Measurements from ENCODE around the gene MEIOSIN.
A peak's percentile ranks its signal among the peaks of the same experiment; 100 is the strongest.

The MEIOSIN gene

GRCh38 chr19:45763691-45764294 lies 30.6 kb downstream of the MEIOSIN start:
- DNase-seq (no peak), ATAC-seq (replicated peaks) (no peak)
- peaks cover 5 to 53% of the 10 kb centered on the region in 2 donors for H3K27me3 Mint-ChIP-seq
- peaks cover under 1 to 3% of the 10 kb centered on the region in 2 donors for H3K4me1 Mint-ChIP-seq (ENCODE audit: low read depth in 2 of 2)
- no peak overlapping the region for H3K4me3 Mint-ChIP-seq
- H3K36me3 Mint-ChIP-seq (ENCODE audit: insufficient read depth), result peaks cover 4% of the 10 kb centered on the region
- H3K9me3 Mint-ChIP-seq, result no peaks in the 10 kb centered on the region
- H3K27ac Mint-ChIP-seq, result no peak overlapping the region

DNA sequence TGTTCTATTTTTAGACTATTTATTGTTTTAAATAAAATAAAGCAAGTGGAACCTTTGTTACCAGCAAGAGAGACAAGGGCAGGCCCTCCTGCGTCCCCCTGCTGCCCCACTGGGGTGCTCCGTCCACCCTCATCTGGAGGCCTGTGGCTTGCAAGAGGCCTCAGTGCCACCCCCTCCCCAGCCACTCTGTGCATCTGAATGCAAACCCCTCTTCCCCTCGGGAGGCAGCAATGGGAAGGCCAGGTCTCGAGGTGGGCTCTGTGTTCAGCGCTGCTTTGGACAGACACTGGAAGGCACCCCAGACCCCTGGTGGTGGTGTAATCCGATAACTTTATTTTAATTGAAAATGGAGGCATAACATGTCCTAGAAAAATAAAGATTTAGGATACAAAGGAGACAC lies 31.2 kb downstream of the MEIOSIN start:
- DNase-seq, result no peak
- Mint-ChIP-seq H3K27ac (no peak overlapping the region), H3K9me3 (no peaks in the 10 kb centered on the region), H3K4me3 (no peak overlapping the region), H3K36me3 (ENCODE audit: insufficient read depth) (peaks cover 9% of the 10 kb centered on the region), H3K4me1 (ENCODE audit: low read depth in 2 of 2) (peaks cover 3 to 4% of the 10 kb centered on the region in 2 donors), H3K27me3 (peaks cover 5 to 47% of the 10 kb centered on the region in 2 donors)
- ATAC-seq (replicated peaks), result no peak

DNA sequence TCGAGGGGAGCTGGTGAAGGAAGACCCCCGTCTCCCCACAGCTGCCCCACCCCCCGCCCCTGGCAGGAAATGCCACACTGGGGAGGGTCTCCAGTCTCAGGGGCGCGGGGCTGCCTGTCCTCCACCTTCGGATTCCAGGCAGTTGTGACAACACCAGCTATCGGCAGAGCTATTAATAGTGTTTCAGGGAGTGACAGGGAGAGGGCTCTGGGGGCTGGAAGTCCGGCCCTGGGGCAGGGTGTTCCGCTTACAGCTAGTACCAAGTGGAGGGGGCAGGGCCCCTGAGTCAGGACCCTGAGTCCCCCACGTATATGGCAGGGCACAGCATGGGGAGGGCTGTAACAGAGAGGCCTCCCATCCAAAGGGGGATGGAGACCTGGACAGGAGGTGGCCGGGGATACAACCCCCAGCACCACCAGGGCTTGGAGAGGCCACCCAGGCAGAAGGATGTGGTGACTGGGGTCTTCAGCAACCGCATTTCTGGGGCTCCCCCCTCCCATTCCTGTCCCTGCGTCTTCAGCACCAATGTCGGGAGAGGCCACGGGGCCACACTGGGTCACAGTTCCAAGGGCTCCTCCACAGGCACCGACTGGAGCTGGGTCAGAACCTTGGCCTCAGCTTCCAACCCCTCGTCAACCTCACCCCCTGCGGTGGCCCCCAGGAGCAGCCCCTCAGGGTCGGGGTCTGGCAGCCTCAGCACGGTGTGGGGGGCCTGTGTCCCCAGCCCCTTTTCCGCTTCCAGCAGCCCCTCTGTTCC lies 31.9 kb downstream of the MEIOSIN start:
- no peak overlapping the region for H3K4me3 Mint-ChIP-seq
- DNase-seq (no peak), ATAC-seq (replicated peaks) (no peak)
- H3K4me1 Mint-ChIP-seq (ENCODE audit: low read depth in 2 of 2), result peaks cover 8% of the 10 kb centered on the region in 2 donors
- peaks cover 5 to 42% of the 10 kb centered on the region in 2 donors for H3K27me3 Mint-ChIP-seq
- no peaks in the 10 kb centered on the region for H3K9me3 Mint-ChIP-seq
- H3K27ac Mint-ChIP-seq, result no peak overlapping the region
- peaks cover 13% of the 10 kb centered on the region for H3K36me3 Mint-ChIP-seq (ENCODE audit: insufficient read depth)

DNA sequence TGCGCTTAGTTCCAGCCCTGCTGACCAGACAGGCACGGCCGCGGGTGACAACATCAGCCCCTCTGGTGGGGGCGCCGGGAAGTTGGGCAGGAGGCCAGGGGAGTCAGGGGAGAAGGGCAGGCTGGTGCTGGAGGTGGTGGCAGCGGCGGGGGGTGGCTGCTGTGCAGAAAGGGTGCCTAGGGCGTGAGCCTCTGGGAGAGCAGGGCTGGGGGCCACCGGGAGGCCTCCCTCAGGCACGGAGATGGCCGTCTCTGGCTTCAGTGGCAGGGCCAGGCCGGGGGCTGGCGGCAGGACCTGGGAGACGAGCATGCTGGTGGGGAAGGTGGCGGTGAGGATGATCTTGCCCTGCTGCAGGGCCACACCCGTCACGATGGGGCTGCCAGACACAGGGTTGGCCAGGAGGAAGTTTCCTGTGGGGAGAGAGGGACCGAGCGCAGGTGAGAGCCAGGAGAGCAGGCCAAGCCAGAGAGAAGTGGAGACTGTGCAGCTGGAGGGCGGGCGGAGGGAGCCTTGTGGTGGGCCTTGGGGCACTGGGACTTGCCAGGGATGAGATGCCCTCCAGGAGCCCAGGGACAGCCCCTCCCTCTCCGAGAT lies 32.6 kb downstream of the MEIOSIN start:
- H3K9me3 Mint-ChIP-seq, result no peaks in the 10 kb centered on the region
- no peak overlapping the region for H3K4me3 Mint-ChIP-seq

DNA sequence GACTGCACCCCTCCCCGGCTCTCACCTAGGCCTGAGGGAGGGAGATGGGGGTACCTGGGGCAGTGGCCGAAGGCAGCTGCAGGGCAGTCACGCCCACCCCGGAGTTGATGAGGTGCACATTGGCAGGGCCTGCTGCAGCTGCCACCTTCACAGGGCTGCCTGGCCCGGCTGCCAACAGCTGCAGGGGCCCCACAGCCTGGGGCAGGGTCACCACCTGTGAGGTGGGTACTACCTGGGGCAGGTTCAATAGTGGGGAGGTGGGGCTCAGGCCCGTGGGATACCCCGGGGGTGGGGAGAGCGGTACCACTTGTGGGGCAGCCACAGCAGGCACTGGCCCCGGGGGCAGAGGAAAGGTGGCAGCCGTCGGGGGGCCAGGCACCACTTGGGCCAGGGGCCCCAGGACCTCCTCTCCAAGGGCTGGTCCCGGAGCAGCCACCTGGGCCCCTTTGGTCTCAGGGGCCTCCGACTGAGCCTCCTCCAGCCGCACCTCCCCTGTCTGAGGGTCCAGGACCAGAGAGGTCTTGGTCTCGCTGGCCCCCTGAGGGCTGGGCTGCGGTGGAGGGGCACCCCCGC lies 33.1 kb downstream of the MEIOSIN start:
- Mint-ChIP-seq H3K36me3 (ENCODE audit: insufficient read depth) (peaks cover 21% of the 10 kb centered on the region), H3K27me3 (peaks cover 5 to 42% of the 10 kb centered on the region in 2 donors), H3K27ac (no peak overlapping the region), H3K9me3 (no peaks in the 10 kb centered on the region), H3K4me3 (no peak overlapping the region), H3K4me1 (ENCODE audit: low read depth in 2 of 2) (peaks cover 14 to 20% of the 10 kb centered on the region in 2 donors)
- ATAC-seq (replicated peaks) (no peak), DNase-seq (no peak)

More for the DNA sequence above, 32.6 kb downstream of the MEIOSIN start:
- H3K27ac Mint-ChIP-seq, result no peak overlapping the region
- peaks cover 16% of the 10 kb centered on the region for H3K36me3 Mint-ChIP-seq (ENCODE audit: insufficient read depth)
- H3K4me1 Mint-ChIP-seq (ENCODE audit: low read depth in 2 of 2), result peaks cover 10 to 14% of the 10 kb centered on the region in 2 donors
- ATAC-seq (replicated peaks) (no peak), DNase-seq (no peak)
- H3K27me3 Mint-ChIP-seq, result peaks cover 5 to 42% of the 10 kb centered on the region in 2 donors

- ATAC-seq (replicated peaks) (no peak), DNase-seq (no peak)
Observed at GRCh38 chr19:45766869-45767346, 33.7 kb downstream of the MEIOSIN start.

DNA sequence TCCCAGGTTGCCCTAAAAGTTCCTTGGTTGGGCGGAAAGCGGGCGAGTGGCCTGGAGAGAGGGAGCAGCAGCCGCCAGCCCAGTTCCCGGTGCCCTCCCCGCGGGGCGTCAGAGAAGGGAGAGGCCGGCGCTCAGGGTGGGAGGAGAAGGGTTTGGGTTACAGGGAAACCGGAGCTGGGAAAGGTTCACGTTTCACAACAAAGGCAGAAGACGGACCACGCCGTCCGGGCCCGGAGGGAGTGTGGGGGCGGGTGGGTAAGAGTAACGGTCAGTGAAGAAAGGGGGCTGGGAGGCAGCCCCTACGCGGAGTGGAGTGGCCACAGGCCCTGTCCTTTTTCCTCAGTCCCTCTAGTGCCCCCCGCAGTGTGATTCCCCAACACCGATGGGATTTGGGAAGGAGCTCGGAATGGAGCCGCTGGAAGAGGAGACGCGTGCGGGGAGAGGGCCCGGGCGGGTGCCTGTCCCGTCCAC lies 34.2 kb downstream of the MEIOSIN start:
- peaks cover 21% of the 10 kb centered on the region for H3K36me3 Mint-ChIP-seq (ENCODE audit: insufficient read depth)
- peak overlapping the region; percentile 65 to 74 for H3K4me3 Mint-ChIP-seq
- no peak for DNase-seq
- H3K9me3 Mint-ChIP-seq, result no peaks in the 10 kb centered on the region
- H3K27me3 Mint-ChIP-seq, result peaks cover 5 to 34% of the 10 kb centered on the region in 2 donors
- ATAC-seq (replicated peaks), result no peak
- no peak overlapping the region for H3K27ac Mint-ChIP-seq
- peaks cover 14 to 24% of the 10 kb centered on the region in 2 donors for H3K4me1 Mint-ChIP-seq (ENCODE audit: low read depth in 2 of 2)

More at GRCh38 chr19:45766869-45767346, 33.7 kb downstream of the MEIOSIN start:
- Mint-ChIP-seq H3K9me3 (no peaks in the 10 kb centered on the region), H3K27ac (no peak overlapping the region), H3K36me3 (ENCODE audit: insufficient read depth) (peaks cover 21% of the 10 kb centered on the region), H3K4me3 (peak overlapping the region; percentile 65 to 74), H3K27me3 (peaks cover 5 to 39% of the 10 kb centered on the region in 2 donors), H3K4me1 (ENCODE audit: low read depth in 2 of 2) (peaks cover 14 to 20% of the 10 kb centered on the region in 2 donors)

- peaks cover 22% of the 10 kb centered on the region for H3K36me3 Mint-ChIP-seq (ENCODE audit: insufficient read depth)
- peaks cover 5 to 32% of the 10 kb centered on the region in 2 donors for H3K27me3 Mint-ChIP-seq
- peaks cover 14 to 24% of the 10 kb centered on the region in 2 donors for H3K4me1 Mint-ChIP-seq (ENCODE audit: low read depth in 2 of 2)
- DNase-seq (peak in 1 of 3 experiments; percentile 24), ATAC-seq (replicated peaks) (no peak)
- peak overlapping the region; percentile 74 to 86 for H3K4me3 Mint-ChIP-seq
- H3K9me3 Mint-ChIP-seq, result no peaks in the 10 kb centered on the region
- H3K27ac Mint-ChIP-seq, result no peak overlapping the region
Observed at GRCh38 chr19:45767881-45768654, 34.8 kb downstream of the MEIOSIN start.

- Mint-ChIP-seq H3K27me3 (peaks cover 5 to 32% of the 10 kb centered on the region in 2 donors), H3K4me3 (peak overlapping the region; percentile 86 to 91), H3K27ac (peak overlapping the region; percentile 88), H3K36me3 (ENCODE audit: insufficient read depth) (peaks cover 24% of the 10 kb centered on the region), H3K4me1 (ENCODE audit: low read depth in 2 of 2) (peaks cover 14 to 24% of the 10 kb centered on the region in 2 donors), H3K9me3 (no peaks in the 10 kb centered on the region)
- DNase-seq (peak in 2 of 3 experiments; percentile 23 to 37), ATAC-seq (replicated peaks) (no peak)
Observed at GRCh38 chr19:45768655-45768983, 35.4 kb downstream of the MEIOSIN start.

DNA sequence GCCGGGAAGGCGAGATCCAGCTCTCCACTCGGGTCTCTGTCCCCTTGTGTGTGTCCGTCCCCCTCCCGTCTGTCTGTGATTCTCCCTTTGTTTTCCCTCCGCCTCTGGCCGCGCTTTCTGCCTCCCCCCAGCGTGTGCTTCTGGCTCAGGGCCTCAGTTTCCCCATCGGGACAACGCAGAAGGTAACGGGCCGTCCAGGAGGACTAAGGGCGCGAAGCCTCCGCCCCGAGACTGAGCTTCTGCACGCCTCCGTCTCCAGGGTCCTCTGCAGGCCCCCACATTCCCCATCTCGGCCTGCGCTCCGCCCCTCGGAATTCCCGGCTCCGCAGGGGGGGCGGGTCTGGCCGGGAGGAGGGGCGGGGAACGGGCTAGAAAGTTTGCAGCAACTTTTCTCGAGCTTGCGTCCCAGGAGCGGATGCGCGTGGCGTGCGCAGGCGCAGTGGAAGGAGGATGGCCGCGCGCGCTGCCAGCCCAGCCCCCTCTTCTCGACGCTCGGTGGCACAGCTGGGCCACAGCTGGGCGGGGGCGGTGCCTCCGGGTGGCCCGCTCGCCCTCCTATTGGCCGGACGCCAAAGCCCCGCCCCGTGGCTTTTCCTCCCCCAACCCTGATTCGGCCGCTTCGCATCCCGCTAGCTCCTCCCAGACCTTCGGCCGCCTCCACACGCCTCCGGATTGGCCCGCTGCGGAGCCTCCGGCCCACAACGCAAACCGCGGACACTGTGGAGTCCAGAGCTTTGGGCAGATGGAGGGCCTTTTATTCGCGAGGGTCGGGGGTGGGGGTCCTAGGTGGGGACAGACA lies 35.9 kb downstream of the MEIOSIN start, which contains the start of gene SIX5:
Gene SIX5 (minus strand): TSS at position 269 of the 799 bp plus-strand sequence. CDS start 408 bp downstream, outside the sequence.
- H3K36me3 Mint-ChIP-seq (ENCODE audit: insufficient read depth), result peaks cover 24% of the 10 kb centered on the region
- no peaks in the 10 kb centered on the region for H3K9me3 Mint-ChIP-seq
- H3K27me3 Mint-ChIP-seq, result peaks cover 5 to 32% of the 10 kb centered on the region in 2 donors
- peak; percentile 67 for ATAC-seq (replicated peaks)
- H3K27ac Mint-ChIP-seq, result peak within 1 kb of the TSS; percentile 88
- DNase-seq, result peak; percentile 91 to 94 (median 94)
- peak within 1 kb of the TSS; percentile 86 to 91 for H3K4me3 Mint-ChIP-seq
- H3K4me1 Mint-ChIP-seq (ENCODE audit: low read depth in 2 of 2), result peaks cover 14 to 24% of the 10 kb centered on the region in 2 donors

GRCh38 chr19:45769821-45770191 lies 36.6 kb downstream of the MEIOSIN start:
- peak overlapping the region; percentile 88 for H3K27ac Mint-ChIP-seq
- no peaks in the 10 kb centered on the region for H3K9me3 Mint-ChIP-seq
- DNase-seq, result peak in 2 of 3 experiments; percentile 62 to 67
- H3K27me3 Mint-ChIP-seq, result peaks cover 3 to 26% of the 10 kb centered on the region in 2 donors
- ATAC-seq (replicated peaks), result peak; percentile 55
- peak overlapping the region; percentile 86 to 91 for H3K4me3 Mint-ChIP-seq
- H3K4me1 Mint-ChIP-seq (ENCODE audit: low read depth in 2 of 2), result peaks cover 14 to 24% of the 10 kb centered on the region in 2 donors
- peaks cover 24% of the 10 kb centered on the region for H3K36me3 Mint-ChIP-seq (ENCODE audit: insufficient read depth)
